HL-60 (cell line): Measurements from ENCODE around the gene VPS13D.

Experiments used
- DNase-seq, 2 experiments: peaks; one replicate each; pipeline ENCODE4 v3.0.0-alpha.2; 2010 to 2020; ENCODE audit warnings: low read depth in 1 of 2, low spot score in 1 of 2
- H3K27ac ChIP-seq: fragments of 250-450 bp; sonication (Bioruptor Pico); replicated peaks from 2 replicates; pipeline ENCODE4 v1.5.1; 2020; ENCODE audit warnings: mild to moderate bottlenecking, moderate library complexity
- H3K27me3 ChIP-seq: fragments of 250-450 bp; sonication (Bioruptor Pico); 2 replicates; pipeline ENCODE4 v1.5.1; 2021; ENCODE audit warnings: mild to moderate bottlenecking, moderate library complexity; ENCODE audit not compliant: insufficient read depth, poor library complexity, severe bottlenecking
- H3K4me3 ChIP-seq: replicated peaks from 2 replicates; pipeline ENCODE4 v1.5.1; 2011; ENCODE audit warnings: mild to moderate bottlenecking, control low read depth, low read length; ENCODE audit not compliant: insufficient read depth
- CTCF ChIP-seq: IDR thresholded peaks from one replicate; pipeline ENCODE4 v1.5.1; 2011; ENCODE audit warnings: low read length, control low read depth, inconsistent platforms; ENCODE audit not compliant: insufficient read depth
- GABPA ChIP-seq: IDR thresholded peaks from 2 replicates; pipeline ENCODE4 v1.6.1; 2012; ENCODE audit warnings: low read depth
- POLR2AphosphoS5 ChIP-seq: IDR thresholded peaks from 2 replicates; pipeline ENCODE4 v1.6.1; 2012; ENCODE audit warnings: low read depth
- REST ChIP-seq: IDR thresholded peaks from 2 replicates; pipeline ENCODE4 v1.6.1; 2012; ENCODE audit warnings: low read depth; ENCODE audit not compliant: insufficient replicate concordance
- SPI1 ChIP-seq: IDR thresholded peaks from 2 replicates; pipeline ENCODE4 v1.6.1; 2012; ENCODE audit warnings: low read depth, mild to moderate bottlenecking, borderline replicate concordance

VPS13D gene

DNA sequence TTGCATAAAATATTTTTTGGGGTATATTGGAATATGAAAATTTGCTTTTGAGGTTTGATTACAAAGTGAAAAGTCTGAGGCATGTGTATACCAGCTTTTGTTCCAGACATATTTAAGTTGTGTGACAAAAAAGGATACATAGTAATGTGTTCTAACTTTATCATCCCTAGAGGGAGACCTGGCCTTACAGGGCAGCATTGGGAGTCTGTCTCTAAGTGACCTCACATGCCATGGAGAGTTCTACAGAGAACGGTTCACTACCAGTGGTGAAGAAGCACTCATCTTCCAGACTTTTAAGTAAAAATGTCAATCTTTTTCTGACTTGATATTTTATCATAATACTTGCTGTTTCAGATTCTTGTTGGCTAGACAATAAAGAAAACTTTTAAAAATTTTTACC lies 61.0 kb downstream of the VPS13D start:
- H3K4me3 ChIP-seq = no peak overlapping the region

DNA sequence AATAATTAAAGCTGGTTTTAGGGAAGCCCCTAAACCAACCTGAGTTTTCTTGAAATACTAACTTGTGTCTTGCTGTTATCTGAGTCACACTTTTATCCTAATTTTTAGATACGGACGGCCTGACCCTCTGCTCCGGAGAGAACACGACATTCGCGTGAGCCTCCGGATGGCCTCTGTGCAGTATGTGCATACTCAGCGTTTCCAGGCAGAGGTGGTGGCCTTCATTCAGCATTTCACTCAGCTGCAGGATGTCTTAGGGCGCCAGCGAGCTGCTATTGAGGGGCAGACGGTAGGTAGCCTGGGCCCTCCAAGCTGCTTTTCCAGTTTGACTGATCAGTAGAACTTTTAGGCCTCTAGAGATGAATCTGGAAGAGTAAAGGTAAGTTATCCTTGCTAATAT lies 63.6 kb downstream of the VPS13D start:
- no peak for DNase-seq
- Histone ChIP-seq H3K27me3 (no peaks in the 10 kb centered on the region), H3K4me3 (no peak overlapping the region), H3K27ac (no peak overlapping the region)
- no peak for TF ChIP-seq SPI1
- TF ChIP-seq POLR2AphosphoS5 = no peak
- TF ChIP-seq REST = no peak
- no peak for TF ChIP-seq CTCF
- TF ChIP-seq GABPA = no peak

More for the DNA sequence above, 61.0 kb downstream of the VPS13D start:
- no peak for DNase-seq
- Histone ChIP-seq H3K27me3 (no peaks in the 10 kb centered on the region), H3K27ac (no peak overlapping the region)
- no peak for TF ChIP-seq GABPA
- no peak for TF ChIP-seq REST
- no peak for TF ChIP-seq SPI1
- TF ChIP-seq POLR2AphosphoS5 = no peak
- no peak for TF ChIP-seq CTCF

GRCh38 chr1:12294076-12294475 lies 64.2 kb downstream of the VPS13D start:
- Histone ChIP-seq H3K27me3 (no peaks in the 10 kb centered on the region), H3K4me3 (no peak overlapping the region), H3K27ac (no peak overlapping the region)
- TF ChIP-seq REST = no peak
- TF ChIP-seq SPI1 = no peak
- TF ChIP-seq GABPA = no peak
- no peak for TF ChIP-seq POLR2AphosphoS5
- TF ChIP-seq CTCF = no peak
- DNase-seq = no peak
